ENCODE results near the gene SERGEF.
A peak's percentile ranks its signal among the peaks of the same experiment; 100 is the strongest.

Gene SERGEF

DNA sequence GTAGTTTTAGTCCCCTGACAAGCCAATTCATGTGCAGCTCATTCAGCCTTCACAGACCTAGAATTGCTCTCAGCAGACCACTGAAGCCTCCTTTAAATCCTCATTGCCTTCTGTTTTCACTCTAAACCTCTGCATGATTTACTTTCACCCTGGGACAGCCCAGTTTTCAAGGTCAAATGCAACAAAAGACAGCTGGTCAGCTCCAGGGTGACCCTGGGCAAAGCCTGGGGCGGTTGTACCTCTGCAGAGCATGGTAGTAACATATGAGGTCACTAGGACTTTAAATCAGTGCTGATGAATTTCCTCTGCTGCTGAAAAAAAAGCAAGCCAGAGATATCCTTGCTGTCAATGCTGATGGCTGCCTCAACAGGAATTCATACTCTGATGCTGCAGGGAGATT, 62.2 kb downstream of the SERGEF start:
- no peak for DNase-seq

DNA sequence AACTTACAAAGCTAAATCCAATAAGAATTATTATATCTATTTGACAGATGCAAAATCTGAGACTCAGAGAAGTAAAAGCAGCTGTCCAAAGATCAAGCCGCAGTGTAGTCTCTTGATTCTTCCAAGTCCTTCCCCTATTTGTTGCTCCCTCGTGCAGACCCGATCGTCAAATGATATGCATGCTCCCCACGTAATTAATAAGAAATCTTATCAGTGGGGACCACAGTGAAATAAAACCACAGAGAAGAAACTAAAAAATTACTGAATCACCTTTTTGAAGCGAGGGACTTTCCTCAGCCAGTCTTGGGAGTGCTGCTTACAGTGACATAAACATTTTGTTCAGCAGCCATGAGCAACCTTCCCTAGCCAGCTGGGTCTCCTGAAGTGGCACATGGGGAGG, 64.6 kb downstream of the SERGEF start:
- DNase-seq, result no peak

DNA sequence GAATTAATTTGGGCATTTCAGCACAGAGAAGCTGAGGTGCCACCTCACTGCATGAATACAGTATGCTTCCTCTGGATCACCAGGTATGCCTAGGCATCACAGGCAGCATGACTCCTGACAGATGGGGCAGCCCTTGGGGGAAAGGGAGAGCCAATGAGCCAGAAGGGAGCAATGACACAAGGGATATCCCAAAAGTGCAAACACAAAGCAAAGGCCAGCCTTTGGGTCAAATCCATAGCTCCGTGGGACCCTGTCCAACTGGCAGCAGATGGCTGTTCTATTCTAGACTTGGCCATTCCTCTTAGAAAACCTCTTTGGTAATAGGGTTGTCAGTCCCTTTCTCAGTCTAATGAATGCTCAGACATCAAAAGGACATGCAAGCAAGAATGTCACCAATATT, 73.3 kb downstream of the SERGEF start:
- DNase-seq, result no peak

DNA sequence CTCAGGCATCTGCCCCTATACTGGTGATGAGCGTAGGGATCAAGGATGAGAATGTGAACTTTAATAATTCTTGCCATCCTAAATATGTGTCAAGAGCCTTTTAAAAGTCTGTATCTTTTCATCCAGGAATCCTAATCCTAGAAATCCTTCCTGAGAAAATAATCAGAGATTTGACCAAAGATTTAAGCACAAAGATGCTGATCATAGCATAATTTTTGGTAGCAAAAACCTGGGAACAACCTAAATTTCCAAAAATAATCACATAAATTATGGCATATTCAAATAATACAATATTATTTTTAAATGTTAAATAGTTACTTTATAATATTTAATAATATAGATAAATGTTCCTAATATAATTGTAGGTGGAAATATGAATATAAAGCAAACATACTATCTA, 76.1 kb downstream of the SERGEF start:
- DNase-seq, result no peak

DNA sequence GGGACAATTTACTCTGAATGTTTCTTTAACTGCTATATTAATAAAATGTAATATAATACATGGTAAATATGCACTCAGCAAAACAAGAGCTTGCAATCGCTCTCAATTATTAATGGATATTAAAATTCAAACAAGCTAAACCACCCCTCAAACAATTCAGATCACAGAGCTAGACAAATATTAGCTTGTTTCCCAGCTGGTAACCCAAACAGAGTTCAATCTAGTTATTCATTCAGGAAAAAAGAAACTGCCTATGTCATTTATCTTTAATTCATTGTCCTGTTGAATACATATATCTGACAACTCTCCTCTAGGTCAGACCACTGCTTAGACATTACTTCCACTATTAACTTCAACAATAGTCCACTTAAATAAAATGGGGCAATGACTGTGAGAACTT, 78.7 kb downstream of the SERGEF start:
- DNase-seq, result no peak

DNA sequence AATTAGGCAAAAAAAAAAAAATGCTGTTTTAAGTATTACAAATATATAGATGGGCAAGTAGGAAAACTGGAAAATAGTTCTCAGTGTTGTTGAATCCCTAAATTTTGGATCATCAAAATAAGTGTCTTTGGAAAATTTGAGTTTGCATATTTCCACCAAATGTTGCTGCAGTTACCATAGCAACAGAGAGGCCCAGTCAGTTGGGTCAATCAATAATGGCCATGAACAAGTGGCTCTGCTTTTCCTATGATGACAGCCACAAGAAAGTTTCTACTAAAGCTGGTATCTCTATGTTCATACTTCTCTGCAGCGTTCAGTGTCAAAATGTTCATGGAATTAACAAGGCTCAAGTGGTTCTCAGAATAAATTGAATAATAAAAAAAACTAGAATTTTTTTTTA, 79.1 kb downstream of the SERGEF start:
- DNase-seq, result no peak

DNA sequence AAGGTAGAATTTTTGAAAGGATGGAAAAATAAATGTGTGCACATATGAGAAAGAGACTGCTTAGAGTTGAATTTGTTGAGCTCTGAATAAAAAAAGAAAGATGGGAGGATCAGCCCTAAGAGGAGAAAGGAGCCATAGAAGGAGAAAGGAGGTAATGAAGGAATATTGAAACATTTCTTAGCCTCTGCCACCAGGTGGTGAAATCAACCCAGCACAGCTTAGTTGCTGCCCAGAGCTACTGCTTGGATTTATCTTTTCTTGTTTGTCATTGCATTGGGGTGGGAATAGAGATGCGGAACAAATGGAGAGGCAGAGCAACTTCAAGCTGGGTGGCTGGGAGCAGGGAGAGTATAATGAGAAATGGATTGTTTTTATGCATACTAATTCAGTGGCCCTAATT, 80.4 kb downstream of the SERGEF start:
- no peak for DNase-seq

DNA sequence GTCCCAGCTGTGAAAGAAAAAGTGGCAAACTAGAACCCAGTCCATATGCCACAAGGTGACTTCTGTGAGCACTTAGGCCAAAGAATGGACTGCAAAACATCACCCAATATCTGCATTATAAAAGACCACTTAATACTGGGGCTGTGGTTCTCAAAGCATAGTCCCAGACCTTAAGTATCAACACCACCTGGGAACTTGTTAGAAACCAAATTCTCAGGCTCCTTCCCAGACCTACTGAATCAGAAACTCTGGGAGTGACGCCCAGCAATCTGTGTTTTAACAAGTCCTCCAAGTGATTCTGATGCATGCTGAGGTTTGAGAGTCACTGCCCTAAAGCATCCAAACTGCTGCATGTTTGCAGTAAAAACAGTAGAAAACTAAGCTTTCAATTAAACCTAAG, 81.3 kb downstream of the SERGEF start:
- DNase-seq, result no peak

DNA sequence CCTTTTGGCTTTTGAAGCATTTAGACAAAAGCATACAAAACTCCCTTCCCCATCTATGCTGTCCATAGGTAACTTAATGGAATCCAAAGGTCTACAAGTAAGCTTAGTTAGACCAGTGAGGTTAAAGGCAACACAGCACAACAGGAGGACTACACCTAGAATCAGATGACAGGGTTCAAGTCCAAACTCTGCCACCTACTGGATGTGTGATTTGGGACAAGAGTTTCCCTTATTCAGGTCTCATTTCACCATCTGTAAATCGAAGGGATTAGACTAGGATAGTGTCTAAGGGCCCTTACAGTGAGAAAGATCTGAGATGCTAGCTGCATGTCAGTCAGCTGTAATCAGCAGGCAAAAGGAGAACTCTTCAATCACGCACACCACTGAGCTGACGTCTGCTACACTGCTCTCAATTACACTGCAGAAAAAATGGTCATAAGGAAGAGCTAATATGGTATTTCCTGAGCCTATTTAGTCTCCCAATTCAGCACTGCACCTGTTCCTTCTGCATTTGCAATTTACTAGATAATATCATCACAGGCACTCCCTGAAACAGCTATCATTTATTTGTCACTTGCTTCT, 82.2 kb downstream of the SERGEF start:
- DNase-seq, result peak; percentile 43

DNA sequence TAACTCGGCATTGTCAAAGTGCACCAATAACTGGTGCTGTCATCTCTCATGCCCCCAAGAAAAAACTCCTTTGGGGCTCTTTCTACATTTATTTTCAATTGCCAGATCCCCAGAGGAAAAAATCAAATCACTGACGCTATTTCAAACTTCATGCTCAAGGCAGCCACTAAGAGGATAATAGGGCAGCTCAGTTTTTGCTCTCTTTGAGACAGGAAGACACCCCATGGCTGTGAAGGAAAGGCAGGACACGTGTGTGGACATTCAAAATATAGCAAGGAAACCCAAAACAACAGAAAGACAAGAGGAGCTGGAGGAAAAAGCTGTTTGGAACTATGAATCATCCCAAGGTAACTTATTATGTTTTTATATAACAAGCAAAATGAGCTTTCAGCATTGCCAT, 83.7 kb downstream of the SERGEF start:
- no peak for DNase-seq

DNA sequence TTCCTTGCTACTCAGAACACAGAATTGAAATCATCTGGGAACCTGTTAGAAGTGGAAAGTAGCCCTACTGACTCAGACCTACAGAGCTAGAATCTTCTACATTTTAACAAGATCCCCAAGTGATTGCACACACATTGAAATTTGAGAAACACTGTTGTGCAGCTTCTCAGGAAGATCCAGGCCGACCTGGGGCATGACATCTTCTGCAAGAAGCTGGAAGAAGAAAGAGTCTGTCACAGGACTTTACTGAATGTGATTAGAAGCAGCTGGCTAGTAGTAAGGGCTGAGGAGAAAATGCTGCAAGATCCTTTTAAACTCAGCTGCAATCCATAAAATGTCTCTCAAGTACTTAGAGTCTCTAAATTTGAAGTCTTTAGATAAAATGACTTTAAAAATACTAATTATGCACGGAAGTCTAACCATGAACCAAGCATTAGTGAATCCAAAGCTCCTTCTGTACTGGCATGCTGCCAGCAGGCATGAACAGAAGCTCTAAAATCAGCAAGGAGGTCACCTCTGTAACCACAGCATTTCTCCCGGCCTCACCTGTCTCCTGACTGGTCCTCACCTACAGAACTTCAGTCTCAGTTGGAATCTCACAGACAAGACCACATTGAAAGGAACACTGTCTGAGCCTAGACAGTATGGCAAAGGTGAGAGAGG, 85.0 kb downstream of the SERGEF start:
- no peak for DNase-seq

DNA sequence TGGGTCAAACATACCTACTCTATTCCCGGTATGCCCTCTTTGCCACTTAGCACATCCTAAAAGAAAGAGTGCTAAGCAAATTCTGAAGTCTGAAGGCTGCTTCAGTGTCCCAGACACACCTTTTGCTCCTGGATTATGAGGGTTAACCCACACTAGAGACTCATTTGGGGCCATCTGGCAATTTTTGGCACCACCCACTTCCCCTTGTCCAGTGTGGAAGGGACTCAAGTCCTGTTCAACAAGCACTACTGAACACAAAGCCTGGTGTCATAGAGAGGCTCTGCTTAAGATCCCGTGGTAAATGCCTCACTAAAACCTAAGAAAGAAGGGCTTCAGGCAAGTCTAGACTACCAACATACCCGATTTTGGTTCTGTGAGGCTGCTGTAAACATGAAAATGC, 85.8 kb downstream of the SERGEF start:
- no peak for DNase-seq

DNA sequence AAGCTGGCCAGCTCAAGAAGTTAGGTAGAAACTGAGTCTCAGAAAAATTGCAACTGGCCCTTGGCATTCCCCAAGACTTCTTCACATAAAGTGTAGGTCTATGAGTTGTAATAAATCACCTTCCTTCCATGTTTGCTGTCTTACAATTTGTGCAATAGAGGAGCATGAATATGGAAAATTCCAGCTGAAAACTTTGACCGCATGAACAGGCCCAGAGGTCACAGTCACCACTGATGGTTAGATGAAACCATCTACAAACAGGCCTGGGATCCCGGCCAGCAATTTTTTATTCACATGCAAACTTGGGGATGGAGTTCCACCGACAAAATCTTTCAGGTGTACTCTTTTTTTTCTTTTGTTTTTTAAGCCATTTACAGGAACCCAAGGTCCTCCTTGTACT, 88.1 kb downstream of the SERGEF start:
- DNase-seq, result no peak

DNA sequence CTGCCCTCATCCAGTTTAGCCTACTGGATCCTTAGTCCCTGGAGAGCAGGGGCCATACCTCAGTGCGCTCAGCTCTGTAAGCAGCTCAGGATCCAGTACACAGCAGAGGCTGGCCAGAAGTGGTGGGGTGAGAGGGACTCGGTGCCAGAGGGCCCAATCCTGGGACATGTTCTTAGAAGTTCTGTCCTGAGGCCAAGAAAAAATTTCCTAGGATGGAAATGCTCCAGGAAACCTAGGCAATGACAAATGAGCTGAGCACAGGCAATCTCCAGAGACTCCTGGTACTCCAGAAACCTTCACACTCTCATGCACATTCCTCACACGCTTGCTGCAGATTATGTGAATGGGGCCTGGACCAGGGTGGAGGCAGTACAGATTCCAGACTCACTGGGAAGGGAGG, 89.6 kb downstream of the SERGEF start:
- no peak for DNase-seq

DNA sequence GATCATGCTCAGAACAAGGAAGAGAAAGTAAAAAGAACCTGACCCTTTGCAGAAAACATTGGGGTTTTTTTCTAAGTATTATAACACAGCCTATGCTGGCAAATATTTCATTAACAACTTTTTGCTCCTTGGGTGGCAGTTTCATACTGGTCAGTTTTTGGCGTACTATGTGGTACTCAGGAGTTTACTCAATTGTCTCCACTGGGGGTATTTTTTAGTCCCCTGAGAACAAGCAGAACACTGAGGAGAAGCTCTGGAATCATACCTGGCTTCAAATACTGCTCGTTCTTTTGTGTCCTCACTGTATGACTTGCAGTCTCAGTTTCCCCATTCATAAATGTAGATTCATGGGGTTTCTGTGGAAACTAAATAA, 90.4 kb downstream of the SERGEF start:
- DNase-seq, result no peak

DNA sequence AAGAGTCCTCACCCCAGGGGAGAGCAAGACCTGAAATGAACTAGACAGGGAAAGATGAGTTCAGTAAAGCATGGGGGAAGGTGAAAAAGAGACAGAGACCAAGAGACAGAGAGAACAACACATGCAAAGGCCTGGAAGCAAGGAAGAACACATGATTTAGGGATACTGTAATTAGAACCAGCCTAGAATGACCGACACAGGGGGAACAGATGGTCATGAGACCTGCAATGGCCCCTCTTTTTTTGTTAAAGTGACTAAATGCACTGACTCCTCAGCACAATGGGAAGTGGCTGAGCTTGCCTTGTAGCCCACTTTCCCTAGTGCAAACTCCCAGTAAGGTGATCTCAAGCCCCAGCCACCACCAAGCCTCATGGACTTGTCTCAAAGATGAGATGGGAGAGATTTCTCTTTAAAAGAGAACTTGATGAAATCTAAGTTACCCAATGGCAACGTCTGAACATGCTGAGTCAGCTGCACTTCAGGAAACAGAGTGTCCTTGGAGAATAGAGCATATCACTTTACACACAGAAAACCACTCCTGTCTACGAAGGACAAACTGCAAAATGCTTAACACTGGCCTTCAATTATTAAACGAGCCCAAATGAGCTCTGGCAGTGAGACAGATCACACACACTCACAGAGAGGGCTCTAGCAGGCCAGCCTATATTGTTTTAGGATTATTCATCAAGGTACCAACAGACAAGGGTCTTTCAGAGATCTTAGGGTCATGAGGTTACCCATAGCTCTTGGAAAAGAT, 91.0 kb downstream of the SERGEF start:
- DNase-seq, result no peak

DNA sequence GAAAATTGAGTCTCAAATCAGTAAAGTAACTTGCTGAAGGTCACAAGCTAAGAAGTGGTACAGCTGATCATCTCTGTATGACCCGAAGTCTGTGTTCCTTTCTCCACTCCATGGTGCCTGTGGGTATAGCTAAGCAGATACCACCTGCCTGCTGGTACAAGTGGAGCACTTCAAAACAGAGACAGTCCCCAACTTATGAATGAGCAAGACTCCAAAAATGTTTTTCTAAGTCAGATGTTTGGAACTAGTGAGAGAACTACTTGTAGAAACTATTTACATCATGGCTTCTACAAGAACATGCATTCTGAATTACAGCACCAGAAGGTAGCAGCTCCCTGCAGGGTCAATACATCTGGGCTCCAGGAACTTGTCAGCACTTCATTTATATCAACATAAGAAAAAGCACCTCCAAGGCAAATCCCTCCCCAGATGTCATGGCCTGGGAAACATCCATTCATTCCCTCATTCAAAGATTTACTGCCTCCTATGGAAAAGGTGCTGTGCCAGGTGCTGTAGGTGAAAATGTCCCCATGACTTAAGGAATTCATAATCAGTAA, 94.7 kb downstream of the SERGEF start:
- no peak for DNase-seq

DNA sequence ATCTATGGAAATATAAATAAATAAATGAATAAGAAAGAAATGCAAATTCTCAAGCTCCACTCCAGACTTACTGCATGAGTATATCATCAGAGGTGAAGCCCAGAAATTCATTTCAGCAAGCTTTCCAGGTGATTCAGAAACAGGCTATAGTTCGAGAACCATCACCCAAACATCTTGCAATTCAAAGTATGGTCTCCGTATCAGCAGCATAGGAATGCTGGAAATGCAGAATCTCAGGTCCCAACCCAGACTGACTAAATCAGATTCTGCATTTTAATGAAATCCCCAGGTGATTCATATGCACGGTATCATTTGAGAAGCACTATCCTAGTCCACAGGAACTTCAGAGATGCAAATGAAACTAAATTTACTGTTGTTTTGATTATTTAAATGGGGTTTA, 95.3 kb downstream of the SERGEF start:
- DNase-seq, result no peak

DNA sequence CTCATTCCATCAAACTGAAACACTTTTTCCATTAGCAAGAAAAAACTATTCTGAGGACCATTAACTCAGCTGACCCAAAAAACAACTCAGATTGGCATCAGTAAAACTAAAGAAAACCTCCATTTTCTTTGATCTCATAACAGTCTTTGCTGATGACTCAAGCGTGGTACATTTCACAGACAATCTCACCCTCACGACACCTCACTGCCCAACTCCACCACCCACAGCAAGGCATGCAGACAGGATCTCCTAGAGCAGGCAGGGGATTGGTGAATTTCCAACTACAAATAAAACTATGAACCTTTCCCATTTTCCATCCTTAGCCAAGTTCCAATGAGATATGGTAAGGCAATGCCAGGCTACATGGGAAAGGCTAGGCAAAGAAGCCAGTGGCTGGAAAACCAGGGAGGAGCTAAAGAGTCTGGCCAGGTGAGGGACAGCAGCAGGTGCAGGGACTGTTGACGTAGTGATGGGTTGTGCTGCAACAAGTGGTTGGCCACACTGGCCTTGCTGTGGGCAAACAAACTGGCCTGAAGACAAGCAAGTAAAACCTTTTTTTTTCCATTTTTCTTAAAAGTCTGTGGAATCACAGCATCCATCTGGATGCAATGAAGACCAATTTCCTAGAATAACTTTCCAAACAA, 97.2 kb downstream of the SERGEF start:
- DNase-seq, result no peak

DNA sequence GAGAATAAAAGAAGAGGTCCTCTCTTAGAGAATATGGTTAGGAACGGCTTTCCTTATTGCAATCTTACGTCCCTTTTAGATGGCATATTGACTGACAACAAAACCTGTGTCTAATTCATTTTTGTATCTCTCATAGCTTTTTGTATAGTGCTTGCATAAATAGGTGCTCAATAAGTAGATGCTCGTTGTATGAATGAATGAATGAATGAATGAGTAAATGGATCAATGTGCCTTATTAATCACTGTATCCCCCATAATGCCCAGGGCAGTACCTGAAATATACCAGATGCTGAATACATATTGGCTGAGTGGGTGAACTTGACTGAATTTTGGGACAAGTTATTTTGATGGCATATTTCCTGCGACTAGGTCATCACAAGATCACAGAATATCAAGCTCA, 97.9 kb downstream of the SERGEF start:
- no peak for DNase-seq

DNA sequence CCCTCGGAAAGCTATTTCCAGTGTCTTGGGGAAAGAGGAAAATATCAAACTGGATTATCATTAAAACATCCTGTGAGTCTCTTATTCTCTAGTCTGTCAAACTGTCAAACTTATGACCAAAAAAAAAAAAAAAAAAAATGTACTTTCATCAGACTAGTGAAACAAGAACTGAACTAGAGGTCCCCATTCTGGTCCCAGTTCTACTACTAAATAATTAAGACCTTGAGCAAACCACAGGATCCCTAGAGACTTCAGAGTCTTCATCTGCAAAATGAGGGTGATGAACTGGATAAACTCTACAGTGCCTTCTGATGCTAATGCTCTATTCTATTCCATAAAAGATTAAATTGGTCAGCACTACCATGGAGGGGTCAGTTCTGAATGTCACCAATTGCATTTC, 105.8 kb downstream of the SERGEF start:
- no peak for DNase-seq

DNA sequence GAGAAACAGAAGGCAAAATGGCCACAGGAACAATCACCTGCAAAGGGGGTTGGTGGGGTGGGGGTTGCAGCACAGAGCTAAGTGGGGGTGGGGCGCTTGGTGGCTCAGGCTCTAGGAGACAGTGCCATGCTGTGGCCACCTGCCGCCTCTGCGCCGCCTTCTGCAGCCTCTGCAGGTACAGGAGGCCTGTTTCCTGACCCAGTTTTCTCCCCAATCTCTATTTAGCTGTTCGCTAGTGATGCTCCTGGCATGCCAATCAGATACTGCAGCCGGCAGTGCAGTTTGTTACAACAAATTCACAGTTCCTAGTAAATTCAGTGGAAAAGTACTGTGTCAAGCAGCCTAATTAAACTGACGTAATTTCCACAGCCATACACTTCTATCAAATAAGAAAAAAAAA, 106.4 kb downstream of the SERGEF start:
- DNase-seq, result peak; percentile 35

DNA sequence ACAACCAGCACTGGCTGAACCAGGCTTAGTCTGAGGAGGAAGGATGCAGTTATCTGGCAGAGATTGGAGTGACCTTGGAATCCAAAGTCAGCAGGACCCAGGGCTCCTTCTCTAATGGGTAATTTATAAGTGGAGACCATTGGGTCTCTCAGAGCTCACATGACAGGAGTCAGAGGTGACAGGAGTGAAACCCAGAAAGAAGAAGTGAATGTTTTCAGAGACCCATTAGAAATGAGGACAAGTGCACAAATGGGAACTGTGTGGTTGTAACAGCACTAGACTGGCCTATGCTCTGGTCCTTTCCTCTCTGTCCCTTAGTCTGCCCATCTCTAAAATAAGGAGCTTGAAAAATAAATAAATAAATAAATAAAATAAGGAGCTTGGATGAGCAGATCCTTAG, 107.4 kb downstream of the SERGEF start:
- DNase-seq, result no peak

DNA sequence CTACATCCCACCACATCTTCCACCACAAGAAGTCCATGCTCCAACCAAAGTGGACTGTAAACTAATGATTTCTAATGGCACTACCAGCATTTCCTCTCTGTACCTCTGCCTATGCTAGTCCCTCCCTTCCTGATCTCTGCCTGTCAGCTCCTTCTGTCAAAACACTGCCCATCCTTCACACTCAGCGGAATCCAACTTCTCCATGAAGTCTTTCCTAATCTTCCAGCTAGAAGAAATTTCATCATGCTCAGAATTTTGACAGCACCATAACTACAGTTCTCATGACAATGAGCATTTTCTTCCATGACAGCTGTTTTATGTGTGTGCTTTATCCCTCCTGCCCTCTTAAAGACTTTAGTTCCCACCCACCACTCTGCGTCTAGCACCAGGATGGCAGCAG, 111.4 kb downstream of the SERGEF start:
- DNase-seq, result no peak
